Measurements from ENCODE around the gene PPP1R15B.

Gene PPP1R15B

DNA sequence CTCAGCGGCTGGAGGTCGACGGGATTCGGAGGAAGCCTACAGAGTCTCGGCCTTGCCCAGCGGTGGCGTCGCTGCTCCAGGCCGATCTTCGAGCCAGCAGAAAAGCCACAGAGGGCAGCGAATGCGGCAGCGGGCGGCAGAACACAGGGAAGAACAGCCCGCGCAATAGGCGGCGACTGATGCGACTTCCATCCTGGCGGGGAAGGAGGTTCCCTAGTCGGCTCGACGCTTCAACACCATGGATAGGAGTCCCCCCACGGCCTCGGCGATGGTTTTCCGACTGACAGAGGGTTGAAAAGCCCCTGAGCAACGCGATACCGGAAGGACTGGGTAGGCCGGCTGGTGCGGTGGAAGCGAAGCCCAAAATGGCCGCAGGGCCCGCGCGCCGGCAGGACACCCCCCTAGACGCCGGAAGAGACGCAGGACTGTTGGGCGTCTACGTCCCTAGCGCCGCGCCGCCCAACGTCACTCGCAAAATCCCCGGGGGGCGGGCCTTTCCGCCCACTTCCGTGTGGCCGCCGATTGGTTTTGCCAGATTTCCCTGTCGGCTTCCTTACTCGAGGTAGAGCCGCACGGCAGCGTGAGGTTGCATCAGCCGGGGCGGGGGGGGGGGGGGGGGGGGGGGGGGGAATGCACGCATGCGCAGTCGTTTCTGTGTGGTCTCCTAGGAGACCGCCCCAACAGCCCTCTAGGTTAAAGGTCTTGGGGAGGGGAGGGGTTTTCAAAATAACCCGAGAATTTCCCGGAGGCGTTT lies at the start of gene PPP1R15B:
Gene PPP1R15B (minus strand): TSS at position 367 of the 754 bp plus-strand sequence. CDS start 406 bp downstream, outside the sequence.
- intact Hi-C loops (cut with DNase I), result no loop called here
- peak; percentile 91 to 99 (median 97) for DNase-seq

DNA sequence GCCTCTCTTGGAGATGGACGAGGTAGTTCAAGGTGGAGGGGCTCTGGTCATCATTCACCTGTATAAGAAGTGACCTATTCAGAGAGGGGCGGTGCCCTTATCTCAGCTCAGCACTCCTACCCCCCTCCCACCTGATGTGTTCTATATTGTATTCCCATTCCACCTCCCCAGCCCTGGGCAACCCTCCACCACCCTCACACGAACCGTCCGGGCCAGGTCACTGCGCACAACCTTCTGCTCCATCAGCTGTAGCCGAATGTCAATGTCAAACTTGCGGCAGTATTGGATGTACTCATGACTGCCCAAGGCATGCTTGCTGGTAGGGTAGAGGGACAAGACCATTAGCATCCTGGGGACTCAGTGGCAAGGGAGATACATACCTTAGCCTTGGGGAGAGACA lies 48.7 kb upstream of the PPP1R15B start:
- intact Hi-C loops (cut with DNase I), result no loop called here
- DNase-seq, result no peak

DNA sequence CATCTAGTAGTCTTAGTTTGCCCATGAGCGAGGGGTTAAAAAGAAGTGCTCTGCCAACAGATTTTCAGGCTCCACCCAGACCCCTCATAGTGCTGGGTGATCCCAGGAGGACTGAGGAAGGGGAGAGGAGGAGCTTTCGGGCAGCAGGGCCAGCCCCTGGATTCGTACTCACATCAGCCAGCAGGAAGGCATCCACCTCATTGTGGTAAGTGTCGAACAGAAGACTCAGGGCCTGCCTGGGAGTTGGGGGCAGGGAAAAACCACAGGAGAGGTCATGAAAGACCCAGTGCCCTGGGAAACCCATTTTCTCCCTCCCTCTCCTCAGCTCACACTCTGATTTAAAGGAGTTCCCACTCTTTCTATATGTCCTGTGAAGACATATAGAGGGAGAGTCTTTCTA lies 48.1 kb upstream of the PPP1R15B start:
- intact Hi-C loops (cut with DNase I), result no loop called here
- no peak for DNase-seq

DNA sequence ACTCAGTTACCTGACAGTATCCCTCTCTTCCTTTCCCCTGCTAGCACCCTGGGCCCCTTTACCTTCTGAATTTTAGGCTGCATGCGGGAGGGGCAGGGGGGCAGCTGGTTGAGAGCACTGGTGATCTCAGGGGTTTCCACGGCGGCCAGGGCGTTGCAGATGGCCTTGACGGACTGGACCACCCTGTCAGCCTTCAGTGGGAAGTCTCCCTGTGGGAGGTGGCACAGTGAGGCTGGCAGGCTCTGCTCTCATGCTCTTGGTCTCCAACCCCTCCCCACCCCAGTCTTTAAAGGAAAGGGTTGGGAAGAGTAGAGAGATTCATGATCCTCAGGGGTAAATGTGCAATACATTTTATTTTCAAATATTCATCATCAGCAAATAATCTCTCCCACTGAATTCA lies 46.0 kb upstream of the PPP1R15B start:
- DNase-seq, result no peak
- intact Hi-C loops (cut with DNase I), result no loop called here

DNA sequence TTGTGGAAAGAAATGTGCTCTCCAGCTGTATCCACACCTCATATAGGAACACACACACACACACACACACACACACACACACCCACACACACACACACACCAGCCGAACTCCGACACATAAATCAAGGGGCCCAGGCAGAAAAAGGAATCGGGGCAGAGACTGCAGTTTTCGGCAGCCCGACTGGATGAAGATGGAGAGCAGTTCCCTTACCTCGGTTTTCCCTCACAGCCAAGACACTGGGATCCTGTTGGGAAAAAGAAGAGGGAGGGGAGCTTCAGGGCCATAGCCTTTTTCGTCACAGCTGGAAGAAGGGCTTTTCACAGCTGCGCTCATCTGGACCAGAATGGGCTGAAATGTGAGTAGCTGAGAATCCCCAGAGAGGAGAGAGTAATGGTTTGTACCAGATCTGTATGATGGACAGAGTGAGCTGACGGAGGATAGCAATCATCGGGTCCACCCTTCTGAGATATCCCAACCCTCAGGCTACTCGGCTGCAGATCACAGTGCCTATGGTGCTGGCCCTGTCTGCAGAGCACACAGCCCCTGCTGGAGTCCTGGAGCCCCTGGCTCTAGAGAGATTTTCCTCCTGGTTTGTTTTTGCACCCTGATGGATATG lies 45.3 kb upstream of the PPP1R15B start:
- DNase-seq, result no peak
- intact Hi-C loops (cut with DNase I), result no loop called here

DNA sequence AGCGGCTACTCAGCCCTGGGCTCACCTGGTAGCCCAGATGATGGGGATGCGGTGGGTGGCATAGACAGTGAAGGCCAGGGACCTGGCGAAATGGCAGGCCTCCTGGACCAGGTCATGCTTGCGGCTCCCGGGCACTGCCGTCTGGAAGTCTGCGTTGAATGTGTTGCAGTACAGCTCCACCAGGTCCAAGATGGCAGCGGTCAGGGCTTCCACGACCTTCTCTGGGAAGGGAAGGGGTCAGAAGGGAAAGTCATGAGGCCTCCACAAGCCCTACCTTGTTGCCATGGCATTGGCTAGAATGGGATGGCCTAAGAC lies 44.2 kb upstream of the PPP1R15B start:
- intact Hi-C loops (cut with DNase I), result no loop called here
- no peak for DNase-seq

DNA sequence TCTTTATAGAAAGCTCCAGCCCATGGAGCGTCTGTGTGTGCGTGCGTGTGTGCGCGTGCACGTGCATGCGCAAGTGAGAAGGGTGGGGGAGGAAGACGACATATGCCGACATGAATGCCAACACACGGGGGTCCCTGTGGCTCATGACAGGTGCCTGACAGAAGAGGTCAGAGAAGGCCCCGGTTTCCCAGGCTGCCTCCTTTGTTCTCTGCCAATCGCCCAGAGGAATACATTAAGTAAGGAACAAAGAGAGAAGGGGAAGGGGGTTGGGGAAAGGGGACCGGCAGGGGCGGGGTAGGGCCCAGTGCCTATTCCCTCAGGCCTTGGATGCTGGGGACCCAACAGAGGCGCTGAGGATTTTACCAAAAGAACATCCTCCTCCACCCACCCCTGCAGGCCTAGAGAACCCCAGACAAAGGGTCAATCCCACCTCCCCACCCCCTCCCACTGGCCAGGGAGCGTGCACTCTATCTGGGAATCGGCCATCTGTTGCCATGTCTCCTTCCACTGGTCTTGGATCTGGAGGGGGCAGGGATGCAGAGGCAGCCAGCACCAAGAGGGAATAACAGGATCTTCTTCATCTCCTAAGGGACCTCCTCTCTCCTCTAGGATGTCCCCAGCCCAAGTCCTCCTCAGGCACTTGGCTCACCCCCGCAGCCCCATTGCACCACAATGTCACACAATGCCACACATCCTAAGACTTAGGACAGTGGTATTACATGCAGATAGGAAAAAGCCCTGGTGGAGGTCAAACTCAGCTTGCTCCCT lies 43.6 kb upstream of the PPP1R15B start:
- intact Hi-C loops (cut with DNase I), result no loop called here
- DNase-seq, result peak in 5 of 42 donors; percentile 30 to 61 (median 40)

DNA sequence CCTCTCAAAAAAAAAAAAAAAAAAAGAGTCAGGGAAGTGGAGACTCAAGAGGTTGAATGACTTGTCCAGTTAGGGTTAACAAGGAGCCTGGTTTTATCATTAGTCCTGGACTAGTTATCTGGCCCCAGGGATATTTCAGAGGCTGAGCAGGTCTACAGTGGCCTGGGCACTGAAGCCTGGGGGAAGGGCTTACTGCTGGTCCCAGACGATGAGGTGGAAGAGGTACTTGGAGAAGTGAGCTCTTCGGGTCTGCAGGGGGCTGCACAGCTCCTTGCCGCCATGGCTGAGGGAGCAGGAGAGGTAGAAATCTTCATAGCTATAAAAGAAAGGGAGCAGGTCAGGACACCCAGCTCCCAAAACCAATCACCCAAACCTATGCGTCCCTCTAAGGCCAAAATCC lies 42.9 kb upstream of the PPP1R15B start:
- intact Hi-C loops (cut with DNase I), result no loop called here

DNA sequence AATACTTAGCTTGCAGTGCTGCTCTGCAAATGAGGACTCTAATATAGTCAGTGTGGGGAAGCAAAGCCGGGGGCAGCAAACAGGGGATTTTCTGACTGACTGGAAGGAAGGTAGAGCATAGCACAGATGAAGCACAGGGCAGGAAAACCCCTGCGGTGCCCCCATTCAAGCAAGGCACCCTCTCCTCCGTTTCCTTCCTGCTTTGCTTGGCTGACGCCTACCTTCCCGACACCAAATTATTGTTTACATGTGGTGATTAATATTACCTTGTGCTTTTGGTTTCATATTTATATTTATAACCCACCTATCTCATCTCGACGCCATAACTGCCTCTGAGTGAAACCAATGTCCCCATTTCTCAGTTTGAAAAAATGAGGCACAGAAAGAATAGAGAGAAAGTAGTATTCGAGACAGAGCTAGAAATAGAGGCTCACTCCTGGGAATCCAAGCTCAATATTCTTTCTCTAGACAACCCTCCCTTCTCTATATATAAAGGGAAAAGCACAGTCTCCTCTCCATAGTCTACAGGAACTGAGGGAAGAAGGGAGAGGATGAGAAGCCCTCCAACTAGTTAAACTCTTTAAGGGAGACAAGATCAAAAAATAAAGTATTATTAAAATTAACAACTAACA lies 41.6 kb upstream of the PPP1R15B start:
- no peak for DNase-seq
- intact Hi-C loops (cut with DNase I), result no loop called here

More for the DNA sequence above, 42.9 kb upstream of the PPP1R15B start:
- DNase-seq, result no peak

DNA sequence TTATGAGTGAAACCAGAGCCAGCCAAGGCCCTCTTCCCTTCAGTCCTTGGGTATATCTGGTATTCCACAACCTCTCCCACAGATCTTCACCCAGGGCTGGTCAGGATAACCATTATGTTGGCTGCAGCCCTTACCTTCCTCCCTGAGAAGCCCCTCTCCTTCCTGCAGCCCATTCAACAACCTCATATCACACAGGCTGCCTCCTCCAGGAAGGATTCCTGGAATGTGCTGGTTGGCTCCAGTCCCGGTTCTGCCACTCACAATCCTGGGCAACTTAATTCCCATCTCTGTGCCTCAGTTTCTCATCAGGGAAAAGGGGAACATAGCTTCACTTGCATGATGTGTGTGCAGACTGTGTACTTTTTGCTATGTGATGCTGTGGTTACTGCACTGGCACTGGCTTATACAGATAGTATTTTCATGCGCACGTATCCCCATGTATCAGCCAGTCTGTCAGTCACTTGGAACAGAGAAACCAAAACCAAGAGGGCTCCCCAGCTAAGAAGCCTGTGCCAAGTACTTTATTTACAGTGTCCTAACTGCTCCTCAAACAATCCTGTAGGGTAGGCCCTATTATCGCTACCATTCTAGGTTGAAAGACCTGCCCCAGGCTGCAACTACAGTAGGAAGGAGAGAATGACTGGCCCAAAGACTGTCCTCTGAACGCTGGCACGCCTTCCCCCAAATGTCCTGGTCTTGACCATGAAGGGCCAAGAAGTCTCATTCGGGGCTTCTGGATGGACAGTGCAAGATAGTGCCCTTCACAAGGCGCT lies 39.9 kb upstream of the PPP1R15B start:
- no peak for DNase-seq
- intact Hi-C loops (cut with DNase I), result no loop called here

DNA sequence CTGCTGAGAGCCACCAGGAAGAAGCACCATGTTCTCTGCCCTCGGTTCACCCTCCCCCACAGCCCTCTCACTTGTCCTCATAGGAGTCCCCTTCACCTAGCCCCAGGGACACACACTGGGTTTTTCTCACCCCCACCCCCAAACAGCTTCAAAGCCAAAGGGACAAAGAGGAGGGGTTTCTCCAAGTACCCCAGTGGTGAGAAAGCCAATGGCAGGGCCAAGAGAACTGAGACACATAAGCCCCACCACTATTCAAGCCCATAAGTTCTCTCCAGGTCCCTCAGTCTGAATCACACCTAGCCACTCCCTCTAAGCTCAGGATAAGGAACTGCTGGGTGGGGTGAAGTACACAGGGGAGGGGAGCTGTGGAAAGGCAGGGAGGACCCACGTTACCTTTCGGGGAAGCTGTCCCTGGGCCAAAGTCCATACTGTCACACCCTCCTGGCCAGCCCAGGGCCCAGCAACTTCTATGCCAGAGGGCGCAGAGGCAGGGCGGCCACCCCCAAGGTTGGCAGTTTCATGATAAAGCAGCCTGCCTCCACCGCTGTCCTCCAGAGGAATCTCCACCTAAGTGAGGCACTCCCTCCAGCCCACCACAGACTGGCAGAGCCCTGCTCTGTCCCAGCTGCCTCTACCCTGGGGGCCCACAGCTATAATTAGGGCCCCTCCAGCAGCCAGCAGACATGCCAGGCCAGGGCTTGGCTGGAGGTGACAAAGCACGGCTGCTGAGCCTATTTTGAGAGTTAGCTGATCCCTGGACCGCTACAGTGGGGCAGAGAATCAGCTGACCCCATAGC lies 39.0 kb upstream of the PPP1R15B start:
- intact Hi-C loops (cut with DNase I), result no loop called here
- no peak for DNase-seq

DNA sequence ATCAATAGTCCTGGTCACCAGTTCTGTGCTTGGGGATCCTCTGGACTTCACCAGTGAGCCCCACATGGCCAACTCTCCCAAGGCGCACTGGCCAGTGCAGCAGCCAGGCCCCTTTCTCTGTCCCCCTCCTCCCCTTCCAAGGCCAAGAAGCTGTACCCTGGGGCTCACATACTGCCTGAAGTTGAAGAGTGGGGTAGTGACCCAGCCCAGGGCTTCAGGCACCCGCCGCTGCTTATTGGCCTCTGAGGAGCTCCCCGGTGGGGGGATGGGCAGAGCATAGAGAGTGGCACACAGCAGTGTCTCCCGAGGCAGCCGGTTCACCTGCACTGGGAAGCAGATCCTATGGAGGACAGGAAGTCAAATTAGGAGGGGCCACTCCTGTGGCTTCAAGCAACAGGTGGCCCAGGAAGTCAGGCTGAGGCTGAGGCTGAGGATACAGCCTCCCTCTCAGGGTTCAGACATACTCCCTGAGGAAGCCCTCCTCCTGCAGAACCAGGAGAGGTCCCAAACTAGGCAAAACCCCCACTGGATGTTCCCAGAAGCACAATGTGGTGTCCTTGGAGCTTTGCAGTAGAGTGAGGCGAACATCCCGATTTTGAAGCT lies 38.2 kb upstream of the PPP1R15B start:
- no peak for DNase-seq
- intact Hi-C loops (cut with DNase I), result loop anchor here (5.0 kb wide), 1 partner anchor 53 kb away; no protein-coding TSS in a partner anchor

DNA sequence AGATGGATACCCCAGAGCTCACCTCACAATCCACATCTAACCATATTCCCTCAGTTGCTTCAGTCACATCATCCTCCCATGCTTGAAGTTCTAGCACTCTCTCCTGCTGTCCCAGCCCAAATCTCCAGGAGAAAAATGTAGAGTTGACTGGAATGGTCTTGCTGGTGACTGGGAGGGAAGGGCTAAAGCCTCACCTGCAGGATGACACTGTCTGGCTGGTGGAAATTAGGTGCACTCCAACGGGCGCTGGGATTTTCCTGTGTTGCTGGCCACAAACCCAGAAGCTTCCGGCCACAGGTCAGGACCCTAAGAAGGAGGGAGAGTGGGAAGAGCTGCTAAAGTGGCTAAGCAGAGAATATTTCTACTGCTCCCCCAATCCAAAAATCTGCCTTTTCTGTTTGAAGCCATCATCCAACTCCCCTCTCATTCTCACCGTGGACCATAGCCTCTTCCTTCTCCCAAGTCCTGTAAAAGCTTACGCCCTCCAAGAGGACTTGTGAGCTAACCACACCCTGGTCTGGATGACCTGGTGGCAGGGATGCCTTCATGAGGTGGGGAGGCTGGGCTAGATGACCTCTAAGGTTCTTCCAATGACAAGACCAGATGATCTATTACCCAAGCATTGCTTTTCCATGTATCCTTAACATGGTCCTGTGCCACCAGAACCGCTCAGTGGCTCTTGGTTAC lies 37.5 kb upstream of the PPP1R15B start:
- intact Hi-C loops (cut with DNase I), result loop anchor here (5.0 kb wide), 1 partner anchor 53 kb away; no protein-coding TSS in a partner anchor
- DNase-seq, result no peak

DNA sequence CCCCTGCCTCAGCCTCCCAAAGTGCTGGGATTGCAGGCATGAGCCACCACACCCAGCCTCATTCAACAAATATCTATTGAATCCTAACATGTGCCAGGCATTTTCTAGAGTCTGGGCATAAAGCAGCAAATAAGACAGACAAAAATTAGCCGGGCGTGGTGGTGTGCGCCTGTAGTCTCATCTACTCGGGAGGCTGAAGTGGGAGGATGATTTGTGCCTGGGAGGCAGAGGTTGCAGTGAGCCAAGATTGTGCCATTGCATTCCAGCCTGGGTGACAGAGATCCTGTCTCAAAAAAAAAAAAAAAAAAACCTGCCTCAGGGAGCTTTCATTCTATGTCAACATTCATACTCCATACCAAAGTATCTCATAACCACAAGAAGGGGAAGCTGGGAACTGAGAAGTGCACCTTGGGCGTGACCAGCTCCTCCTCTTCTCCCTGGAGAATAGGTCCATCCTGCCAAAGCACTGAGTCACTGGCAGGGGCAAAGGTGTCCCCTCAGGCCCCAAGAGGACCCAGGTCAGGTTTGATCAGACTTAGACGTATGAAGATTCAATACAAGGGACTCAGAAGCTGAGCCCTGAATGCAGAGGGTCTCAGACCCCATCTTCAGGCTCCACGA lies 36.8 kb upstream of the PPP1R15B start:
- intact Hi-C loops (cut with DNase I), result loop anchor here (5.0 kb wide), 1 partner anchor 54 kb away; no protein-coding TSS in a partner anchor
- DNase-seq, result no peak

DNA sequence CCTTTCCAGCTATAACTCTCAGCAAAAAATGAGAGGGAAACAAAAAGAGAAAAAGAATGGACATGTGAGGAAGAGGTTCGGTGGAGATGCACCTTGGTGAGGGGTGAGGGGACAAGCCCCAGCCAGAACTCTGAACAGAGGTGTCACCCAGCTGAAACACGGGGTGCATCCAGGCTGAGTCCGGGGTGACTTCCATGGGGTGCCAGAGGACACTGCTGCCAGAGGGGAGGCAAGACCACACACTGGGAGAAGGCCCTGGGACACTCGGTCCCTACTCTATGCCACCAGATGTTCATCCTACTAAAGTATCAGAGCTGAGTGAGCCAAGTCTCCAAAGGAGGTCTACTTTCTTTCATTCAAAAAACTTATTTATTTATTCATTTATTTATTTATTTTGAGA lies 36.1 kb upstream of the PPP1R15B start:
- DNase-seq, result no peak
- intact Hi-C loops (cut with DNase I), result loop anchor here (5.0 kb wide), 1 partner anchor 55 kb away; no protein-coding TSS in a partner anchor

DNA sequence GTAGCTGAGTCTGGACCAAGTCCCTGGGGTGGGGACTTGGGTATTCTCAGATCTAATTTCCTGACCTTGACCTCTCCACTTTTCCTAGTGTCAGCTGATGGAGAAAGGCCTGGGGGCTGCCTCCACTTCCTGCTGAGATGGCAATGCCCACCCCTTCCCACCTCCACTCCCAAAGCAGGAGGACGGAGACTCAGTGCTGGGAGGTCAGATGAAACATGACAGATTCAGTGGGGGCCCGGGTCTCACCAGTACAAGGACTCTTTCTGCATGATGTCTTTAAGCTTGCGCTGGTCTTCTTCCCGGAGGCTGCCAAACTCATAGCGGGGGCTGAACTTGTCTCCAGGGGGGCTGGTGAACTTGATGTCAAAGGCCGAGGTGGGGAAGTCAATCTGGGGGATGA lies 35.6 kb upstream of the PPP1R15B start:
- intact Hi-C loops (cut with DNase I), result loop anchor here (5.0 kb wide), 1 partner anchor 55 kb away; no protein-coding TSS in a partner anchor
- DNase-seq, result no peak

Data from head of caudate nucleus (tissue), 42 donors.